ENCODE measurements around the gene LMX1B.

The LMX1B gene

GRCh38 chr9:126683698-126684044 is 69.9 kb downstream of the LMX1B start:
- CTCF ChIA-PET: interaction anchor here (1.4 kb wide), 1 partner anchor 22 kb away, joined by 4 read pairs; no protein-coding TSS in a partner anchor
- POLR2A ChIA-PET: no interaction called here

GRCh38 chr9:126684345-126684744 is 70.6 kb downstream of the LMX1B start:
- TF ChIP-seq BCL11B (tag by site-specific recombination; IDR thresholded peaks at IDR 0.05; ENCODE audit: low read depth): no peak
- no peak for TF ChIP-seq ZNF658 (tag by site-specific recombination; IDR thresholded peaks at IDR 0.05)
- TF ChIP-seq ZNF24 (tag by site-specific recombination; IDR thresholded peaks at IDR 0.05): no peak
- Histone ChIP-seq H3K4me3 (ENCODE audit: low read depth, low read length) (no peak overlapping the region), H3K27ac (ENCODE audit: extremely low read depth, low read depth, low read length) (no peak overlapping the region), H3K4me1 (ENCODE audit: control insufficient read depth, insufficient read depth, low read length) (no peaks in the 10 kb centered on the region), H3K36me3 (ENCODE audit: control insufficient read depth in 2 of 2, insufficient read depth in 1 of 2, low read length in 2 of 2) (no peaks in the 10 kb centered on the region), H3K9me3 (ENCODE audit: control insufficient read depth, insufficient read depth, low read depth, low read length) (no peaks in the 10 kb centered on the region)
- POLR2A ChIA-PET: no interaction called here
- CTCF ChIA-PET: no interaction called here

More at GRCh38 chr9:126683698-126684044, 69.9 kb downstream of the LMX1B start:
- Histone ChIP-seq H3K27ac (ENCODE audit: extremely low read depth, low read depth, low read length) (no peak overlapping the region), H3K4me1 (ENCODE audit: control insufficient read depth, insufficient read depth, low read length) (no peaks in the 10 kb centered on the region), H3K9me3 (ENCODE audit: control insufficient read depth, insufficient read depth, low read depth, low read length) (no peaks in the 10 kb centered on the region), H3K36me3 (ENCODE audit: control insufficient read depth in 2 of 2, insufficient read depth in 1 of 2, low read length in 2 of 2) (no peaks in the 10 kb centered on the region), H3K4me3 (ENCODE audit: low read depth, low read length) (no peak overlapping the region)
- TF ChIP-seq ZNF701 (tag by site-specific recombination; IDR thresholded peaks at IDR 0.05): no peak

- no peaks in the 10 kb centered on the region for H3K36me3 ChIP-seq (ENCODE audit: control insufficient read depth in 2 of 2, insufficient read depth in 1 of 2, low read length in 2 of 2)
- no peaks in the 10 kb centered on the region for H3K9me3 ChIP-seq (ENCODE audit: control insufficient read depth, insufficient read depth, low read depth, low read length)
- TF ChIP-seq ZFP3 (tag by site-specific recombination; IDR thresholded peaks at IDR 0.05; ENCODE audit: low read depth): peak; percentile 61; the same call in 1 of the 2 replicates
- no peak for TF ChIP-seq PRDM4 (tag by site-specific recombination; IDR thresholded peaks at IDR 0.05)
- no peak for TF ChIP-seq ZNF560 (tag by site-specific recombination; IDR thresholded peaks at IDR 0.05; ENCODE audit: borderline replicate concordance)
- ChIA-PET CTCF (interaction anchor here (7.4 kb wide), 1 partner anchor 18 kb away, joined by 114 read pairs; no protein-coding TSS in a partner anchor), POLR2A (no interaction called here)
- H3K4me3 ChIP-seq (ENCODE audit: low read depth, low read length): no peak overlapping the region
- no peaks in the 10 kb centered on the region for H3K4me1 ChIP-seq (ENCODE audit: control insufficient read depth, insufficient read depth, low read length)
- H3K27ac ChIP-seq (ENCODE audit: extremely low read depth, low read depth, low read length): no peak overlapping the region
Observed at GRCh38 chr9:126684965-126685465, 71.3 kb downstream of the LMX1B start.

- POLR2A ChIA-PET: no interaction called here
- TF ChIP-seq ZNF501 (tag by site-specific recombination; IDR thresholded peaks at IDR 0.05) (no peak), ZNF341 (tag by site-specific recombination; IDR thresholded peaks at IDR 0.05; ENCODE audit: low read depth) (peak; percentile 81), ZFP3 (tag by site-specific recombination; IDR thresholded peaks at IDR 0.05; ENCODE audit: low read depth) (no peak), ZBTB20 (tag by site-specific recombination; IDR thresholded peaks at IDR 0.05) (no peak), ZNF830 (tag by site-specific recombination; IDR thresholded peaks at IDR 0.05; ENCODE audit: low read depth) (no peak), ZNF473 (tag by site-specific recombination; IDR thresholded peaks at IDR 0.05) (no peak), KLF1 (tag by site-specific recombination; IDR thresholded peaks at IDR 0.05) (no peak), ZNF362 (tag by site-specific recombination; IDR thresholded peaks at IDR 0.05) (no peak), BCL11B (tag by site-specific recombination; IDR thresholded peaks at IDR 0.05; ENCODE audit: low read depth) (no peak), ZNF521 (tag by site-specific recombination; IDR thresholded peaks at IDR 0.05) (no peak), ZXDB (tag by site-specific recombination; IDR thresholded peaks at IDR 0.05) (no peak), ZBTB10 (tag by site-specific recombination; IDR thresholded peaks at IDR 0.05) (no peak), AEBP2 (tag by site-specific recombination; IDR thresholded peaks at IDR 0.05; ENCODE audit: borderline replicate concordance) (no peak), ZNF366 (tag by site-specific recombination; conservative IDR thresholded peaks at IDR 0.05) (no peak), SP7 (tag by site-specific recombination; IDR thresholded peaks at IDR 0.05) (peak; percentile 55)
Observed at GRCh38 chr9:126687930-126688461, 74.3 kb downstream of the LMX1B start.

More at GRCh38 chr9:126687930-126688461, 74.3 kb downstream of the LMX1B start:
- Histone ChIP-seq H3K4me3 (ENCODE audit: low read depth, low read length) (no peak overlapping the region), H3K4me1 (ENCODE audit: control insufficient read depth, insufficient read depth, low read length) (no peaks in the 10 kb centered on the region), H3K36me3 (ENCODE audit: control insufficient read depth in 2 of 2, insufficient read depth in 1 of 2, low read length in 2 of 2) (peaks cover 0 to 23% of the 10 kb centered on the region in 2 experiments; a peak in 1 of 3 replicates), H3K27ac (ENCODE audit: extremely low read depth, low read depth, low read length) (no peak overlapping the region), H3K9me3 (ENCODE audit: control insufficient read depth, insufficient read depth, low read depth, low read length) (no peaks in the 10 kb centered on the region)
- CTCF ChIA-PET: interaction anchor here (7.4 kb wide), 1 partner anchor 15 kb away, joined by 114 read pairs; no protein-coding TSS in a partner anchor

Measured in HEK293 (cell line).